Measurements from ENCODE around the gene FMR1NB.

Gene FMR1NB

GRCh38 chrX:147981038-147981752 is at the start of gene FMR1NB:
TSS of gene FMR1NB (plus strand) at chrX:147981337. CDS start at chrX:147981403, 66 bp downstream.
- no peak for DNase-seq

- DNase-seq: no peak
These were observed 47.3 kb upstream of the FMR1NB start for GRCh38 chrX:147933815-147934214.

- DNase-seq: no peak
These were observed 45.9 kb upstream of the FMR1NB start for GRCh38 chrX:147935156-147935758.

GRCh38 chrX:147945286-147945685 is 35.9 kb upstream of the FMR1NB start:
- no peak for DNase-seq

GRCh38 chrX:147948531-147948930 is 32.6 kb upstream of the FMR1NB start:
- DNase-seq: no peak

- no peak for DNase-seq
These were observed 30.8 kb upstream of the FMR1NB start for GRCh38 chrX:147950352-147950751.

GRCh38 chrX:147953976-147954375 is 27.2 kb upstream of the FMR1NB start:
- DNase-seq: no peak

- no peak for DNase-seq
These were observed 23.8 kb upstream of the FMR1NB start for GRCh38 chrX:147957291-147957690.

- DNase-seq: no peak
These were observed 22.8 kb upstream of the FMR1NB start for GRCh38 chrX:147958291-147958690.

GRCh38 chrX:147960722-147961121 is 20.4 kb upstream of the FMR1NB start:
- no peak for DNase-seq

GRCh38 chrX:147962476-147962875 is 18.7 kb upstream of the FMR1NB start:
- DNase-seq: no peak

- DNase-seq: no peak
These were observed 2.2 kb upstream of the FMR1NB start for GRCh38 chrX:147978931-147979330.

- no peak for DNase-seq
These were observed 39.2 kb downstream of the FMR1NB start for GRCh38 chrX:148020329-148020728.

- DNase-seq: no peak
These were observed 43.5 kb downstream of the FMR1NB start for GRCh38 chrX:148024425-148025148.

- no peak for DNase-seq
These were observed 54.2 kb downstream of the FMR1NB start for GRCh38 chrX:148035380-148035779.

GRCh38 chrX:148037020-148037419 is 55.9 kb downstream of the FMR1NB start:
- no peak for DNase-seq

- no peak for DNase-seq
These were observed 62.2 kb downstream of the FMR1NB start for GRCh38 chrX:148043271-148043855.

GRCh38 chrX:148047200-148047599 is 66.1 kb downstream of the FMR1NB start:
- no peak for DNase-seq

- no peak for DNase-seq
These were observed 68.3 kb downstream of the FMR1NB start for GRCh38 chrX:148049441-148049840.

- no peak for DNase-seq
These were observed 70.8 kb downstream of the FMR1NB start for GRCh38 chrX:148051973-148052372.

- DNase-seq: no peak
These were observed 86.1 kb downstream of the FMR1NB start for GRCh38 chrX:148067285-148067684.

GRCh38 chrX:148069759-148070503 is 88.8 kb downstream of the FMR1NB start:
- DNase-seq: no peak

GRCh38 chrX:148070504-148070877 is 89.4 kb downstream of the FMR1NB start:
- DNase-seq: no peak
